Astrocyte (in vitro differentiated cells and primary cell): ENCODE measurements around the gene FUT7. TPM values are rescaled to one million over a fixed set of nuclear protein-coding genes. Genes with fewer than 3 reads are reported as not detected.

Experiments used
- DNase-seq: peaks from one replicate; pipeline ENCODE4 v3.0.0-alpha.2; 2010; ENCODE audit warnings: low read depth
- FAIRE-seq: peaks from 2 replicates; lab custom pipeline; 2011; peaks lifted over from hg19 to GRCh38; lab: Jason Lieb, UNC
- H2AFZ ChIP-seq: 2 replicates; pipeline ENCODE4 v1.6.0; 2012; ENCODE audit warnings: low read depth, low read length, inconsistent platforms
- H3K27ac ChIP-seq: 2 replicates; pipeline ENCODE4 v1.5.1; 2011; ENCODE audit warnings: low read depth, low read length, inconsistent platforms
- H3K27me3 ChIP-seq: 2 replicates; pipeline ENCODE4 v1.6.0; 2011; ENCODE audit warnings: low read length, inconsistent platforms; ENCODE audit not compliant: insufficient read depth
- H3K36me3 ChIP-seq: 2 replicates; pipeline ENCODE4 v1.5.1; 2011; ENCODE audit warnings: low read length, inconsistent platforms; ENCODE audit not compliant: insufficient read depth
- H3K4me1 ChIP-seq: 2 replicates; pipeline ENCODE4 v1.5.1; 2011; ENCODE audit warnings: low read length, inconsistent platforms; ENCODE audit not compliant: insufficient read depth
- H3K4me2 ChIP-seq: 2 replicates; pipeline ENCODE4 v1.6.0; 2012; ENCODE audit warnings: low read length, inconsistent platforms
- H3K4me3 ChIP-seq: 2 replicates; pipeline ENCODE4 v1.5.1; 2011; ENCODE audit warnings: low read depth, mild to moderate bottlenecking, low read length, inconsistent platforms; ENCODE audit not compliant: insufficient read depth
- H3K79me2 ChIP-seq: 2 replicates; pipeline ENCODE4 v1.6.0; 2012; ENCODE audit warnings: mild to moderate bottlenecking, low read length, inconsistent platforms; ENCODE audit not compliant: insufficient read depth
- H3K9ac ChIP-seq: 2 replicates; pipeline ENCODE4 v1.6.0; 2012; ENCODE audit warnings: mild to moderate bottlenecking, low read length, inconsistent platforms
- H3K9me3 ChIP-seq: 2 replicates; pipeline ENCODE4 v1.5.1; 2012; ENCODE audit warnings: low read depth, mild to moderate bottlenecking, low read length, inconsistent platforms; ENCODE audit not compliant: insufficient read depth
- H4K20me1 ChIP-seq: 2 replicates; pipeline ENCODE4 v1.6.0; 2012; ENCODE audit warnings: low read length, inconsistent platforms; ENCODE audit not compliant: insufficient read depth
- H3K27ac Mint-ChIP-seq: one replicate; pipeline ENCODE4 v1.8.0; 2021; ENCODE audit warnings: mild to moderate bottlenecking, mixed read lengths; ENCODE audit not compliant: unreplicated experiment
- H3K27me3 Mint-ChIP-seq: one replicate; pipeline ENCODE4 v1.8.0; 2021; ENCODE audit warnings: low read depth, mixed read lengths; ENCODE audit not compliant: unreplicated experiment
- H3K36me3 Mint-ChIP-seq: one replicate; pipeline ENCODE4 v1.8.0; 2021; ENCODE audit warnings: low read depth, mixed read lengths; ENCODE audit not compliant: unreplicated experiment
- H3K4me1 Mint-ChIP-seq: one replicate; pipeline ENCODE4 v1.8.0; 2021; ENCODE audit warnings: low read depth, mixed read lengths; ENCODE audit not compliant: unreplicated experiment
- H3K4me3 Mint-ChIP-seq: one replicate; pipeline ENCODE4 v1.8.0; 2021; ENCODE audit warnings: mild to moderate bottlenecking, moderate library complexity, mixed read lengths; ENCODE audit not compliant: unreplicated experiment
- H3K9me3 Mint-ChIP-seq: one replicate; pipeline ENCODE4 v1.8.0; 2021; ENCODE audit warnings: mild to moderate bottlenecking, mixed read lengths; ENCODE audit not compliant: unreplicated experiment
- EZH2 ChIP-seq: IDR thresholded peaks from 2 replicates; pipeline ENCODE4 v1.6.1; 2012; ENCODE audit warnings: mild to moderate bottlenecking, low read length, inconsistent platforms; ENCODE audit not compliant: insufficient read depth
- total RNA-seq: library from RNA; stranded (reverse); gene quantifications from 2 replicates; pipeline ENCODE4 v1.2.1, GENCODE V29; 2021
- TF ChIP-seq, protein P1 (sequence below): IDR thresholded peaks from 2 replicates; pipeline ENCODE4 v1.5.1; 2011; ENCODE audit warnings: low read depth, mild to moderate bottlenecking, inconsistent platforms, low read length, moderate library complexity; ENCODE audit not compliant: insufficient read depth

Gene FUT7
- total RNA-seq, 1 donor from 2014 or later, result not detected

DNA sequence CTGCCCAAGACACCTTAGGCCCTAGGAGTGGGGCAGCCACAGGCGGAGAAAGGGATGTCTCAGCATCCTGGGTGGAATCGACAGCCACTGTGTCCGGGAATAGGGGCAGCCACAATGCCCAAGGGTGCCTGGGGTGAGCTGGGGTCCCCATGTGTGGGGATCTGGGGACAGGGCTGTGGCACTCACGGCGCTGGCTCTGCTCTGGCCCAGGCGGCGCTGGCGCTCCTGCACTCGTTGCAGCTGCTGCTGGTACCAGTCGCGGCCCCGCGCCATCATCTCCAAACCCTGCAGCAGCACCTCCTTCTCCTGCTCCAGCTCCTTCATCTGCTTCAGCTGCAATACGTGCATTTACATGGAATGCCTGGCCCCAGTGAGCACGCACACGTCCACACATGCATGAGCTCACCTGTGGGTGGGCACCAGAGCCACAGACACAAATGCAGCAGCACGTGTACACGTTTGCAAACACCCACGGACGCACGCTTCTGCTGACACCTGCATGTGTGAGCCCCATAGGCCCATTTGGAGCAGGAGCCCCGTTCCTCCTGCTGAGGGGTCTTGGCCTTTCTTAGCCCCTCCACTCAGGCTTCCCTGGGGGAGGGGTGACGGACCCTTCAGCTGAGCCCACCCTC is 33.6 kb upstream of the FUT7 start:
- no peak for TF ChIP-seq EZH2
- TF ChIP-seq, protein P1, sequence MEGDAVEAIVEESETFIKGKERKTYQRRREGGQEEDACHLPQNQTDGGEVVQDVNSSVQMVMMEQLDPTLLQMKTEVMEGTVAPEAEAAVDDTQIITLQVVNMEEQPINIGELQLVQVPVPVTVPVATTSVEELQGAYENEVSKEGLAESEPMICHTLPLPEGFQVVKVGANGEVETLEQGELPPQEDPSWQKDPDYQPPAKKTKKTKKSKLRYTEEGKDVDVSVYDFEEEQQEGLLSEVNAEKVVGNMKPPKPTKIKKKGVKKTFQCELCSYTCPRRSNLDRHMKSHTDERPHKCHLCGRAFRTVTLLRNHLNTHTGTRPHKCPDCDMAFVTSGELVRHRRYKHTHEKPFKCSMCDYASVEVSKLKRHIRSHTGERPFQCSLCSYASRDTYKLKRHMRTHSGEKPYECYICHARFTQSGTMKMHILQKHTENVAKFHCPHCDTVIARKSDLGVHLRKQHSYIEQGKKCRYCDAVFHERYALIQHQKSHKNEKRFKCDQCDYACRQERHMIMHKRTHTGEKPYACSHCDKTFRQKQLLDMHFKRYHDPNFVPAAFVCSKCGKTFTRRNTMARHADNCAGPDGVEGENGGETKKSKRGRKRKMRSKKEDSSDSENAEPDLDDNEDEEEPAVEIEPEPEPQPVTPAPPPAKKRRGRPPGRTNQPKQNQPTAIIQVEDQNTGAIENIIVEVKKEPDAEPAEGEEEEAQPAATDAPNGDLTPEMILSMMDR, result no peak
- H3K4me3 Mint-ChIP-seq, result no peak overlapping the region
- Histone ChIP-seq H3K4me1 (peaks cover 3% of the 10 kb centered on the region), H3K79me2 (no peaks in the 10 kb centered on the region), H3K9me3 (no peaks in the 10 kb centered on the region), H3K9ac (no peak overlapping the region), H3K4me3 (no peak overlapping the region), H4K20me1 (peaks cover 14% of the 10 kb centered on the region), H3K4me2 (no peak overlapping the region), H3K27ac (no peak overlapping the region), H3K27me3 (no peaks in the 10 kb centered on the region), H2AFZ (no peak overlapping the region), H3K36me3 (no peaks in the 10 kb centered on the region)
- H3K4me1 Mint-ChIP-seq, result no peaks in the 10 kb centered on the region
- H3K27me3 Mint-ChIP-seq, result peaks cover 18% of the 10 kb centered on the region
- no peaks in the 10 kb centered on the region for H3K36me3 Mint-ChIP-seq
- H3K27ac Mint-ChIP-seq, result no peak overlapping the region
- FAIRE-seq (no peak), DNase-seq (no peak)
- no peaks in the 10 kb centered on the region for H3K9me3 Mint-ChIP-seq

DNA sequence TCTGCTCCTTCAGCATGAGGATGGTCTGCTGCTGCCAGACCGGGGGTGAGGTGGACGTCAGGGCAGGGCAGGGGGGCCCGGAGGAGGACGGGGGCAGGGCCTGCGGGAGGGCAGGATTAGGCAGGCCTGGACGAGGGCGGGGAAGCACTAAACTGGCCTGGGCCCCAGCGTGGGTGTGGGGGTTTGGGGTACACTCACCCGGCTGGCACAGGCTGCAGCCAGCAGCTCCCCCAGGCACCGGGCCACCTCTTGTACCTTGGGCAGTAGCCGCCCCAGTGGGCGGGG is 32.9 kb upstream of the FUT7 start:
- Histone ChIP-seq H3K4me1 (peaks cover 3% of the 10 kb centered on the region), H3K9me3 (no peaks in the 10 kb centered on the region), H4K20me1 (peaks cover 14% of the 10 kb centered on the region), H3K27me3 (no peaks in the 10 kb centered on the region), H3K79me2 (no peaks in the 10 kb centered on the region), H3K4me3 (no peak overlapping the region), H3K27ac (no peak overlapping the region), H2AFZ (no peak overlapping the region), H3K36me3 (no peaks in the 10 kb centered on the region), H3K9ac (no peak overlapping the region), H3K4me2 (no peak overlapping the region)
- no peaks in the 10 kb centered on the region for H3K4me1 Mint-ChIP-seq
- TF ChIP-seq, protein P1, result no peak
- no peak for TF ChIP-seq EZH2
- FAIRE-seq (no peak), DNase-seq (no peak)
- H3K9me3 Mint-ChIP-seq, result no peaks in the 10 kb centered on the region
- H3K27me3 Mint-ChIP-seq, result peaks cover 18% of the 10 kb centered on the region
- H3K27ac Mint-ChIP-seq, result no peak overlapping the region
- H3K4me3 Mint-ChIP-seq, result no peak overlapping the region
- no peaks in the 10 kb centered on the region for H3K36me3 Mint-ChIP-seq

DNA sequence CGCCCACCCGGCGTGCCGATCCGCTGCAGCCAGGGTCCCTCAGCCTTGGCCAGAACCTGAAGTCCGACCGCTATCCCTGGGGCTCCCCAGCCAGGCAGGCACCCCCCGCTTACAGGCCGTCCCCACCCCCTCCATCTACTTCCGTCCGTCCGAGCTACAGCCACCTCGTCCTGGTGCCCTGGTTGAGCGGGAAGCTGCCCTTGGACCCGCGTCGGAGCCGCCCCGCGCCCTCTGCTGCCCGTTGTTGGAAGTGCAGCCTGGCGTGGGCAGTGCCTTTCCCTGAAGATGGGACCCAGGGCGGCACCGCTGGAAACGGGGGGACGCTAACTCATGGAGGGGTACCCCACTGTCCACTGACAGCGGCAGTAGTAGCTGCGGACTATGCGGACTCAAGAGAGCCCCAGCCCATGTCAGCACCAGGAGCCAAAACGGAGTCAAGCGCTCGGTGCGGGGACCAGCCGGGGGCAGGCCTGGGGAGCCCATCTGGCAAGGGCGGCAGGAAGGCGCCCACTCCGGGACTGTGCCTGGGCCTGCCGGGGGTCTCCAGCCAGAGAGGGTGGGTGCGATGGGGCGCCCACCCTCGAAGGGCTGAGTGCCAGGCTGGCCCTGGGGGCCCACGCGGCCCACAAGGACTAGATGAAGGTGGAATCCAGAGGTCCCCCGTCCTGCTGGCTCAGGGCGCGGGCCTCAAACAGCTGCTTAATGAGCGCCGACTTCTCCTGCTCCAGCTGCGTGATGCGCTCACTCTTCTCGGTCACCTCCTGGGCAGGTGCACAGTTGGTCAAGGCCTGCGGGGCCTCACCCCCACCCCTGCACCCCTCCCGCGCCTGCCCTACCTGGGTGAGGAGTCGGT is 32.4 kb upstream of the FUT7 start:
- Histone ChIP-seq H3K27me3 (no peaks in the 10 kb centered on the region), H3K79me2 (no peaks in the 10 kb centered on the region), H4K20me1 (peaks cover 14% of the 10 kb centered on the region), H3K9ac (no peak overlapping the region), H2AFZ (peak overlapping the region; percentile 34), H3K4me3 (no peak overlapping the region), H3K36me3 (no peaks in the 10 kb centered on the region), H3K4me2 (no peak overlapping the region), H3K4me1 (peaks cover 3% of the 10 kb centered on the region), H3K9me3 (no peaks in the 10 kb centered on the region), H3K27ac (no peak overlapping the region)
- Mint-ChIP-seq H3K9me3 (no peaks in the 10 kb centered on the region), H3K27me3 (peaks cover 18% of the 10 kb centered on the region), H3K4me3 (no peak overlapping the region), H3K36me3 (no peaks in the 10 kb centered on the region), H3K4me1 (no peaks in the 10 kb centered on the region), H3K27ac (peak overlapping the region; percentile 34)
- no peak for DNase-seq
- no peak for FAIRE-seq
- TF ChIP-seq EZH2, result no peak
- TF ChIP-seq, protein P1, result peak; percentile 51
